Stomach (tissue), 9 donors: ENCODE results near the gene RNASE4. TPM values are rescaled to one million over a fixed set of nuclear protein-coding genes. Genes with fewer than 3 reads are reported as not detected.
A peak's percentile ranks its signal among the peaks of the same experiment; 100 is the strongest.

ENCODE experiments used
- DNase-seq, 2 donors: peaks; one replicate each; pipeline versions ENCODE4 v3.0.0 to v3.0.0-alpha.2; 2013 to 2019
- H3K27ac ChIP-seq, 5 donors: fragments of 200-600 bp in 4 of 5; sonication (generic) in 4 of 5; one replicate each; pipeline ENCODE4 v1.5.1; 2013 to 2019; ENCODE audit warnings: mild to moderate bottlenecking in 1 of 5, moderate library complexity in 1 of 5
- H3K27me3 ChIP-seq, 3 donors: fragments of 200-600 bp; sonication (generic); one replicate each; pipeline ENCODE4 v1.5.1; 2017 to 2019; ENCODE audit warnings: mixed run types in 1 of 3
- H3K36me3 ChIP-seq, 4 donors: fragments of 200-600 bp; sonication (generic); 1 replicate in 3 of 4; 2 replicates in 1 of 4; pipeline ENCODE4 v1.5.1; 2016 to 2019
- H3K4me1 ChIP-seq, 4 donors: fragments of 200-600 bp; sonication (generic); one replicate each; pipeline ENCODE4 v1.5.1; 2016 to 2019
- H3K4me3 ChIP-seq, 4 donors: fragments of 200-600 bp; sonication (generic) in 3 of 4; one replicate each; pipeline ENCODE4 v1.5.1; 2016 to 2019; ENCODE audit warnings: mild to moderate bottlenecking in 1 of 4
- H3K9me3 ChIP-seq, 4 donors: fragments of 200-600 bp; sonication (generic); one replicate each; pipeline ENCODE4 v1.5.1; 2016 to 2019
- CTCF ChIP-seq, 7 experiments: fragments of 450-650 bp in 4 of 7; fragments of 200-600 bp in 3 of 7; sonication (generic) in 3 of 7; IDR thresholded peaks; one replicate each; pipeline ENCODE4 v1.5.1; 2016 to 2019; ENCODE audit warnings: antibody characterized with exemption in 7 of 7, control low read depth in 2 of 7, mild to moderate bottlenecking in 1 of 7
- EP300 ChIP-seq: sonication (generic); formaldehyde crosslinking; IDR thresholded peaks from one replicate; pipeline ENCODE4 v1.6.1; 2017; ENCODE audit warnings: antibody characterized with exemption
- POLR2A ChIP-seq, 4 donors: fragments of 450-650 bp; IDR thresholded peaks; one replicate each; pipeline ENCODE4 v1.6.1; 2016; ENCODE audit warnings: antibody characterized with exemption in 4 of 4, control low read depth in 2 of 4, mild to moderate bottlenecking in 1 of 4, moderate library complexity in 1 of 4
- POLR2AphosphoS5 ChIP-seq, 3 donors: sonication (generic); formaldehyde crosslinking; IDR thresholded peaks; one replicate each; pipeline ENCODE4 v1.6.1; 2016; ENCODE audit warnings: antibody characterized with exemption in 3 of 3
- WGBS, 5 donors: extraction: QIAGEN DNeasy Blood & Tissue Kit in 3 of 5; methylation state at CpG; one replicate each; pipeline versions ENCODE4 v1.1.5 to v1.1.7; 2013 to 2018; 5-methylcytosine and 5-hydroxymethylcytosine counted together
- intact Hi-C: fragments of 100-400 bp; cut with DNase I; formaldehyde crosslinking; loops from one replicate; pipeline ENCODE4 v1.15.1; 2023; ENCODE audit warnings: low total_unique reads
- polyA plus RNA-seq, 3 donors: library from polyadenylated mRNA; stranded (reverse); fragments of 200-250 nt; gene quantifications; one replicate each; pipeline ENCODE4 v1.2.3, GENCODE V29; 2013
- total RNA-seq, 5 donors: library from RNA; depleted of rRNA; stranded (reverse); fragments of >200 nt; gene quantifications; one replicate each; pipeline versions ENCODE4 v1.1.0 to v1.2.3, GENCODE V29; 2014 to 2016
- donor health status: healthy with polysubstance abuse.
- donor health status: Bipolar disorder and iron deficiency.
- donor health status: healthy.

Gene RNASE4
- total and polyA plus RNA-seq, 8 donors = 13.4 to 158 (median 58.0) TPM; not detected in 1

- H3K4me1 ChIP-seq = peaks cover 16 to 53% (median 40%) of the 10 kb centered on the region in 4 donors
Measured at GRCh38 chr14:20682435-20683124, 1.8 kb upstream of the RNASE4 start.

GRCh38 chr14:20683125-20683890 lies 1.1 kb upstream of the RNASE4 start:
- H3K9me3 ChIP-seq = no peaks in the 10 kb centered on the region
- intact Hi-C loops = no loop called here
- peak overlapping the region; percentile 52 to 78 (median 69) for H3K4me3 ChIP-seq
- H3K4me1 ChIP-seq = peaks cover 22 to 60% (median 47%) of the 10 kb centered on the region in 4 donors
- WGBS, 5 donors = 0 to 1% (median 0%) methylated on average over 38 of the region's 38 CpGs
- peak in 1 of 3 donors; percentile 35 for TF ChIP-seq POLR2AphosphoS5 (IDR thresholded peaks at IDR 0.05)
- peak in 1 of 7 experiments; percentile 9 for TF ChIP-seq CTCF (IDR thresholded peaks at IDR 0.05)
- no peak for TF ChIP-seq POLR2A (IDR thresholded peaks at IDR 0.05)
- no peak for TF ChIP-seq EP300
- H3K36me3 ChIP-seq = no peaks in the 10 kb centered on the region
- H3K27ac ChIP-seq = peak overlapping the region; percentile 96 to 100 (median 100)
- DNase-seq = peak; percentile 69 to 95
- no peaks in the 10 kb centered on the region for H3K27me3 ChIP-seq

More at GRCh38 chr14:20682435-20683124, 1.8 kb upstream of the RNASE4 start:
- TF ChIP-seq CTCF (IDR thresholded peaks at IDR 0.05) (peak in 1 of 7 experiments; percentile 5), EP300 (no peak), POLR2AphosphoS5 (IDR thresholded peaks at IDR 0.05) (peak; percentile 94 to 98 (median 98)), POLR2A (IDR thresholded peaks at IDR 0.05) (peak in 2 of 4 donors; percentile 60 to 86)
- Histone ChIP-seq H3K27ac (peak overlapping the region; percentile 96 to 100 (median 100)), H3K4me3 (peak overlapping the region; percentile 52 to 78 (median 69)), H3K9me3 (no peaks in the 10 kb centered on the region), H3K27me3 (no peaks in the 10 kb centered on the region), H3K36me3 (no peaks in the 10 kb centered on the region)
- WGBS, 5 donors = 0 to 1% (median 1%) methylated on average over 15 to 40 of the region's 40 CpGs
- DNase-seq = peak; percentile 84 to 98
- intact Hi-C loops = no loop called here

GRCh38 chr14:20684662-20685456 lies 499 bp downstream of the RNASE4 start:
- peak overlapping the region; percentile 96 to 100 (median 100) for H3K27ac ChIP-seq
- peaks cover 25 to 73% (median 59%) of the 10 kb centered on the region in 4 donors for H3K4me1 ChIP-seq
- intact Hi-C loops = loop anchor here (5.0 kb wide), 1 partner anchor 68 kb away; no protein-coding TSS in a partner anchor
- H3K4me3 ChIP-seq = peak overlapping the region; percentile 52 to 78 (median 69)
- TF ChIP-seq EP300 (no peak), POLR2A (IDR thresholded peaks at IDR 0.05) (peak in 1 of 4 donors; percentile 42), CTCF (IDR thresholded peaks at IDR 0.05) (no peak), POLR2AphosphoS5 (IDR thresholded peaks at IDR 0.05) (peak in 2 of 3 donors; percentile 21 to 31)
- H3K36me3 ChIP-seq = peaks cover 0 to 5% (median 0%) of the 10 kb centered on the region in 4 donors
- H3K9me3 ChIP-seq = no peaks in the 10 kb centered on the region
- DNase-seq = peak; percentile 46 to 79
- H3K27me3 ChIP-seq = no peaks in the 10 kb centered on the region
- 7 to 11% (median 9%) methylated on average over 22 of the region's 22 CpGs for whole genome bisulfite sequencing, 5 donors
